ENCODE data around the gene NKAIN2. TPM values are rescaled to one million over a fixed set of nuclear protein-coding genes. Genes with fewer than 3 reads are reported as not detected.

The NKAIN2 gene
- total RNA-seq, 2 donors from 2014 or later: 0.31 to 2.3 TPM

GRCh38 chr6:124622351-124622750, 818.7 kb downstream of the NKAIN2 start:
- H3K27ac ChIP-seq: no peak overlapping the region
- H3K27me3 ChIP-seq: no peaks in the 10 kb centered on the region
- no peak for TF ChIP-seq CTCF (IDR thresholded peaks at IDR 0.05)
- no peak for DNase-seq (ENCODE audit: low spot score)
- no peak overlapping the region for H3K4me3 ChIP-seq
- no peaks in the 10 kb centered on the region for H3K9me3 ChIP-seq
- H3K36me3 ChIP-seq: no peaks in the 10 kb centered on the region
- H3K4me1 ChIP-seq: no peaks in the 10 kb centered on the region

GRCh38 chr6:124633655-124634054, 830.0 kb downstream of the NKAIN2 start:
- Histone ChIP-seq H3K4me3 (no peak overlapping the region), H3K4me1 (no peaks in the 10 kb centered on the region)

GRCh38 chr6:124640432-124640831, 836.8 kb downstream of the NKAIN2 start:
- no peak for TF ChIP-seq CTCF (IDR thresholded peaks at IDR 0.05)
- no peak overlapping the region for H3K27ac ChIP-seq
- H3K9me3 ChIP-seq: peaks cover 0 to under 1% of the 10 kb centered on the region in 2 donors
- no peaks in the 10 kb centered on the region for H3K36me3 ChIP-seq
- no peaks in the 10 kb centered on the region for H3K27me3 ChIP-seq
- H3K4me3 ChIP-seq: no peak overlapping the region
- no peak for DNase-seq (ENCODE audit: low spot score)
- no peaks in the 10 kb centered on the region for H3K4me1 ChIP-seq

More at GRCh38 chr6:124633655-124634054, 830.0 kb downstream of the NKAIN2 start:
- no peak for TF ChIP-seq CTCF (IDR thresholded peaks at IDR 0.05)
- Histone ChIP-seq H3K27ac (no peak overlapping the region), H3K9me3 (peaks cover 0 to 4% of the 10 kb centered on the region in 2 donors), H3K27me3 (no peaks in the 10 kb centered on the region), H3K36me3 (no peaks in the 10 kb centered on the region)
- no peak for DNase-seq (ENCODE audit: low spot score)

- Histone ChIP-seq H3K4me1 (no peaks in the 10 kb centered on the region), H3K4me3 (no peak overlapping the region), H3K36me3 (no peaks in the 10 kb centered on the region), H3K27ac (no peak overlapping the region), H3K9me3 (no peaks in the 10 kb centered on the region), H3K27me3 (no peaks in the 10 kb centered on the region)
- DNase-seq (ENCODE audit: low spot score): no peak
- TF ChIP-seq CTCF (IDR thresholded peaks at IDR 0.05): no peak
Measured at GRCh38 chr6:124655866-124656265, 852.2 kb downstream of the NKAIN2 start.

GRCh38 chr6:124658053-124658452, 854.4 kb downstream of the NKAIN2 start:
- Histone ChIP-seq H3K27ac (no peak overlapping the region), H3K4me3 (no peak overlapping the region), H3K4me1 (no peaks in the 10 kb centered on the region), H3K9me3 (no peaks in the 10 kb centered on the region), H3K27me3 (no peaks in the 10 kb centered on the region), H3K36me3 (no peaks in the 10 kb centered on the region)
- DNase-seq (ENCODE audit: low spot score): no peak
- TF ChIP-seq CTCF (IDR thresholded peaks at IDR 0.05): no peak

- no peak overlapping the region for H3K27ac ChIP-seq
- no peaks in the 10 kb centered on the region for H3K9me3 ChIP-seq
- no peak overlapping the region for H3K4me3 ChIP-seq
- H3K4me1 ChIP-seq: no peaks in the 10 kb centered on the region
- no peaks in the 10 kb centered on the region for H3K36me3 ChIP-seq
- no peak for DNase-seq (ENCODE audit: low spot score)
- H3K27me3 ChIP-seq: no peaks in the 10 kb centered on the region
- TF ChIP-seq CTCF (IDR thresholded peaks at IDR 0.05): no peak
Measured at GRCh38 chr6:124659427-124659826, 855.8 kb downstream of the NKAIN2 start.
